GM18505 (cell line): ENCODE results near the gene PRIMPOL.

Experiments
- ATAC-seq: cut with Tn5 transposase; IDR thresholded peaks from one replicate; pipeline ENCODE4 v1.9.1; 2021; ENCODE audit not compliant: unreplicated experiment
- POLR2A ChIP-seq: IDR thresholded peaks from 4 replicates; pipeline ENCODE4 v1.6.1; 2011; ENCODE audit warnings: borderline replicate concordance; ENCODE audit not compliant: insufficient read depth, insufficient read length; ENCODE audit errors: extremely low read depth

Gene PRIMPOL

GRCh38 chr4:184668096-184668495, 18.6 kb downstream of the PRIMPOL start:
- no peak for ATAC-seq
- no peak for TF ChIP-seq POLR2A

GRCh38 chr4:184668511-184669114, 19.1 kb downstream of the PRIMPOL start:
- no peak for ATAC-seq
- no peak for TF ChIP-seq POLR2A

DNA sequence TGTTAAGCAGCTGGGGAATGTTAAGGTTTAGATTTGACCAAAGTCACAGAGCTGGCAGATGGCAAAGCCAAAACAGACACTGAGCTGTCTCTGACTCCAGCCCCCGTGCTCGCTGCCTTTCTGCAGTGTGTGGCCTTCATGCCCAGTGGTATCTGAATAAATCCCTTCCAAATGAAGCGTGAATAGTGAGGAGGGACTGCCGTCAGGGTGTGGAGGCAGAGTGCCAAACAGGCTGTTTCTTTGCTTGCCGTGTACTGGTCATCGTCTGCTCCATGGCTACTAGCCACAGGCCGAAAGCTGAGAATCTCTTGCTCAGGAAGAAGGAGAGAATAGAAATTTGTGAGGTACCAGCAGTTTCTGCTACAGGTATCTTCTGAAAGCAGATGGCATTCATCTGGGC, 19.7 kb downstream of the PRIMPOL start:
- no peak for TF ChIP-seq POLR2A
- ATAC-seq, result no peak

DNA sequence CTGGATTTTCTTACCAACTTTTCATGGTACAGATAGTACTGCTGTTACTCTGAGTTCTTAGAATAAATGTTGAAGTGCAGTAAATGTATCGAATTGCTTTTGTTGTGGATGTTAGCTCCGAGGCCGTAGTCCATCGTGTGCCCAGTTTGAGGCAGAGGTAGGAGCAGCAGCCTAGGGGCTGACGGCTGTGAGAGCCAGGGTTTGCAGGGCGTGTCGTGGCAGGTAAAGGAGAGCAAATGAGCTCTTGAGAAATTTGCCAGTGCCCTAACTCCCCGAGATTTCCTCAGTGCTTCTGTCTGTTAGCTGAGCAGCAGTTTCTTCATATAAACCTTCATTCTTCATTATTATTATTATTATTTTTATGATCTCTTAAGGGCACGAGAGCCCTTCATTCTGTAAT, 21.6 kb downstream of the PRIMPOL start:
- ATAC-seq, result no peak
- TF ChIP-seq POLR2A, result no peak

GRCh38 chr4:184672741-184673140, 23.2 kb downstream of the PRIMPOL start:
- ATAC-seq, result no peak
- no peak for TF ChIP-seq POLR2A

DNA sequence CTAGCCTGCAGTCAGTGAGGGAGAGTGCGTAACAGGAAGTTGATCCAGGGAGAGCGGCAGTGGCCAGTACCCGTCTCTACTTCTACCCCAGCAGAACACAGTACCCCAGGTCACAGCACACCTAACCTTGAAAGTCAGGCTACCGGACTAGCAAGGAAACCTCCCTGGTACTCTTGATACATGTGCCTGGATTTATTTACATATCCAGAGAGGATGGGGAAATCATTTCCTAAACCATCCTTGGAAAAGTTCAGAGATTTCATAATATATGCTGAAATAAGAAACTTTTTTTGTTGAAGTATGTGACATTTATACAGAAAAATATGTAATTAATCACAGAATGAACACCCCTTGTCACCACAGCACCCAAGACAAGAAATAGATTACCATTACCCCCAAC, 24.5 kb downstream of the PRIMPOL start:
- ATAC-seq, result no peak
- TF ChIP-seq POLR2A, result no peak

DNA sequence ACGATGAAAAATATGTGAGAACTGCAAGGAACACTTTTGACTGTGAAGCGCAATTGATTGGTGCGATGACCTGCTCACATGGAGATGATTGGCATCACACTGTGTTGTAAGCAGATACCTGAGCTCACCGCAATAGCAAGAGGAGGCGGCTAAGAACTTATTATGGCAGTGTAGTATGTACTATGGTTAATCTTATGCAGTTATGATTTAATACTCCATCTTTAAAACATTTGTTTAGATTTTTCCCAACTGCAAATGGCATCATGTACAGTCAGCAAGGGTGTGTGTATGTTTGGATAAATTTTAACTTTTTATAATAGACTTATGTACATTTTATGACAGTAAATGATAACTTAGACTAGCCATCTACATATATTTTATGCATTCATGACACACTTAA, 25.5 kb downstream of the PRIMPOL start:
- TF ChIP-seq POLR2A, result no peak
- no peak for ATAC-seq

DNA sequence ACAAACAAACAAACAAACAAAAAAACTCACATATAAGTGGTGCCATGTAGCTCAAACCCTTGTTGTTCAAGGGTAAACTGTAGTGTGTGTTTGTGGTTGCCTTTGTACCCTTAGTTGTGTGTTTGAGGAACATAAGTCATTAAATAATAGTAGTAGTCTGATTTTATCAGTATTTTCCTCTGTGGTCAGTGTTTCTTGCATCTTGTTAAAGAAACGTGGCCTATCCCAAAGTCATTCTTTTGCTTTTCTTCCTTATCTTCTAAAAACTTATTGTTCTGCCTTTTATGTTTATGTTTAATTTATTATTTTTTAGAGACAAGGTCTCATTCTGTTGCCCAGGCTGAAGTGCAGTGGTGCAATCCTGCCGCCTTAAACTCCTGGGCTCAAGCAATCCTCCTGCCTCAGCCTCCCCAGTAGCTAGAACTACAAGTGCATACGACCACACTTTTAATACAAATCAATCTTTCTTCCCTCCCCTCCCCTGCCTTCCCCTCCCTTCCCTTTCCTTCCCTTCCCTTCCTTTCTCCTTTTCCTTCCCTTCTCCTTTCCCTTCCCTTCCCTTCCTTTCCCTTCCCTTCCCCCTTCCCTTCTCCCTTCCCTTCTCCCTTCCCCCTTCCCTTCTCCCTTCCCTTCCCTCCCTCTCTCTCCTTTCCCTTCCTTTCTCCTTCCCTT, 26.4 kb downstream of the PRIMPOL start:
- TF ChIP-seq POLR2A, result no peak
- ATAC-seq, result no peak

GRCh38 chr4:184680698-184681097, 31.2 kb downstream of the PRIMPOL start:
- ATAC-seq, result no peak
- no peak for TF ChIP-seq POLR2A

DNA sequence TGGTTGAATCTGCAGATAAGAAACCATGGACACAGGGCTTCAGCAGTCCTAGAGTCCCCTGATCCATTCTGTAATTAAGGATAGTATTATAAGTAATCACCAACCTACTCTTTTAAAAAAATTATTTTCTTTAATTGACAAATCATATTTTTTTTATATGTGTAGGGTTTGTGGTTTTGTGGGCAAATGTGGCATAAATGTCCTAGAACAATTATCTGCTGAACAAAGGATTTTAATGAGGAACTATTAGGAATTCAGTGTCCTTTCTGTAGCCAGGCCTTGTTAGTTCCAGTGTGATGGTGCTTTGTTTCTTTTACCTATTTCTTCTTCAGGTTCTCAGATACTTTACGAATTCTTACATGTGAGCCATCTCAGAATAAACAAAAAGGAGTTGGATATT, 32.4 kb downstream of the PRIMPOL start:
- TF ChIP-seq POLR2A, result no peak
- ATAC-seq, result no peak

DNA sequence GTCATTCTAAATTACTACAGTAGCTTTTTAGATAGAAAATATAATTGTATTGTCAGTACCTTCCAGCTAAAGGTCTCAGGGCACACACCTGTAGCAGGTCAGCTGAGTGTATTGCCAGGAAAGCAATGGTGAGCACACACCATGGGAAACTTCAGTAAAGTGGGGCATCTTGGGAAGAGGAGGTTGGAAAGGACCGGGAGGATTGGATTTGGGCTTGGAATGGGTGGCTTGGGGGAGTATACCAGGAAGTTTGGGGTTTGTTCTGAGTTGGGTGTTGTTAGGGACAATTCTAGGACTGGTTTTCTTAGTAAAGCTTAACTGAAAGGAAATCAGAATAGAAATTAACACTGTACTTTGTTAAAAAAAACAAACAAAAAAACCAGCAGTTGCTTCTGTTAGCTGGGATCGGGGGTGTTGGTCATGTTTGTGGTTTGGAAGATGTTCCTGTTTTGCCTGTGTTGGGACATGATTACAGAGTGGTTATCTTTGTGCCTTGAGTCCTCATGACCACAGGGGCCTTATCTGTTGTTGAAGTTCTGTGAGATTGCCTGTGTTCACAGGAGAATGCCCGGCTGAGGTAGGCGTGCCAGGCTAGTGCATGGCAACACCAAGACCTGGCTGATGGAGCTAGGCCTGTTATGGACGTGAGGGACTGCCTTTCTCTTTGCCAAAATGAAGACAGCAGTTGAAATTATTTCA, 35.1 kb downstream of the PRIMPOL start:
- no peak for TF ChIP-seq POLR2A
- no peak for ATAC-seq

DNA sequence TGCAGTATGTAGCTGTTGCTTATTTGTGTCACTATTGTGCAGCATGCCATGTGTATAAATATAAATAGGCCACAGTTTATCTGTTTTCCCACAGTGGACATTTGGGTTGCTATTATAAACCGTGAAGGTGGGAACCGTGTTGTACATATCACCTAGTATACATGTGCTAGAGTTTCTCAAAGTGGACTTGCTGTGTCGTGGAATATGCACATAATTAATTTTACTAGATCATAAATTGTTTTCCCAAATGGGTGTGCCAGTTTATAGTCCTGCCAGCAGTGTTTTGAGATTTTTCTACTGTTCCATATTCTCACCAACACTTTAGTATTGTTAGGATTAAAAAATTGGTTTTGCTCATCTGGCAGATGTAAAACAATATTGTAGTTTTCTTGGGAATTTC, 38.5 kb downstream of the PRIMPOL start:
- no peak for ATAC-seq
- TF ChIP-seq POLR2A, result no peak

DNA sequence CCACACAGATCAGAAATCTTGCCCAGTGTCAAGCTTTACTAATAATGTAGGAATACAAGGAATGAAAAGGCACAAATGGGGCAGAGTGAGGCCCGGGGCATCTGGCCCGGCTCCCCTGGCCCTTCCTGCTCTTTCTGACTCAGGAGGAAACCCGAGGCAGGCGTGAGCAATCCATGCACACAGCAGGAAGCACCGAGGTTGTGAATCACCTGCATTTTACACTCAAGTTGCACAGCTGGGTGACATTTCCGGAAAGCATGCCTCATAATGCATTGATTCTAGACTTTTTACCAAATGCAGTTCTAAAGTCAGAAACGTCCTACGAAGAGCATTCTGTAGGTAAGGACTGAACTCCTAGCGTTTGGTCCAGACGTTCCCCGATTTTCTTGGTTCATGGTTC, 38.9 kb downstream of the PRIMPOL start:
- no peak for ATAC-seq

GRCh38 chr4:184689681-184690080, 40.1 kb downstream of the PRIMPOL start:
- ATAC-seq, result no peak
- TF ChIP-seq POLR2A, result no peak

More for the DNA sequence above, 38.9 kb downstream of the PRIMPOL start:
- TF ChIP-seq POLR2A, result no peak
